Esophagus mucosa (tissue), 1 donor: ENCODE measurements around the gene PCYOX1L. TPM values are rescaled to one million over a fixed set of nuclear protein-coding genes. Genes with fewer than 3 reads are reported as not detected.
A peak's percentile ranks its signal among the peaks of the same experiment; 100 is the strongest.

ENCODE experiments used
- ATAC-seq: fragments of 200-7000 bp; cut with Tn5 transposase; one replicate; pipeline ENCODE4 v1.9.1; 2020
- total RNA-seq: library from RNA; stranded (reverse); gene quantifications from one replicate; pipeline ENCODE4 v1.2.4, GENCODE V29; 2023
- donor health status: DM: yes; HTN: yes; CAD: no.

PCYOX1L gene
- total RNA-seq = 6.5 TPM

- ATAC-seq = peak; percentile 99
These were observed at the start of gene PCYOX1L for GRCh38 chr5:149357370-149358293. PCYOX1L (plus strand) TSS chr5:149358046; CDS start chr5:149358069, 23 bp downstream.

GRCh38 chr5:149309354-149309753 is 48.5 kb upstream of the PCYOX1L start:
- ATAC-seq = no peak

- no peak for ATAC-seq
These were observed 47.4 kb upstream of the PCYOX1L start for GRCh38 chr5:149310488-149310887.

DNA sequence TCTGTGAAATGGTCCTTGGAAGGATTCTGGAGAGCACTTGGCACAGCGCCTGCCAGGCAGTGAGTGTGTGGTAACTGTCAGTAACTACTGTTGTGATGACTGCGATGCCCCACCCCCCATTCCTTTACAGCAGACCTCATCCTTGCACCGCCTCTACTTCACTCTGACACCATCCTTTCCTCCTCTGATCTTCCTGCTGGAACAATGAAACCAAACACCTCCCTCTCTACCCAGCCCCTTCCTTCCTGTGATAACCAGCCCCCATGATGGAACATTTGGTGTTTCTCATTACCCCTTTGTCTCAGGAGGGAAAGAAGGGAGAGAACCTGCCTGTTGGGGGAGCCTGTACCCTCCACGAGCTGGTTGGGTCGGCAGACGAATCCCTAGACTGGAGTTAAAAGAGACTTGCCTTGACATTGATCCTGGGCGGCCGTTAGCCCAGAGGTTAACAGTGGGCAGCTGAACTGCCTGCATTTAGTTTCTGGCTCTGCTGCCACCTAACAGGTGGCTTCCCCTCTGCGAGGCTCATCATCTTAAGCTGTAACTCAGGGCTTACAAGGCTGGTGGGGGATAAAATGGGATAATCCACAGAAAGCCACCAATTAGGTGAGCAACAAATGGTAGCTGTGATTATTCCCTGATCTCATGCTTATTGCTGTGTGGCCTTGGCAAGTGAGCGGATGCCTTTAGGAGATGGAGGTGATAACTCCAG is 46.7 kb upstream of the PCYOX1L start:
- peak; percentile 40 for ATAC-seq

DNA sequence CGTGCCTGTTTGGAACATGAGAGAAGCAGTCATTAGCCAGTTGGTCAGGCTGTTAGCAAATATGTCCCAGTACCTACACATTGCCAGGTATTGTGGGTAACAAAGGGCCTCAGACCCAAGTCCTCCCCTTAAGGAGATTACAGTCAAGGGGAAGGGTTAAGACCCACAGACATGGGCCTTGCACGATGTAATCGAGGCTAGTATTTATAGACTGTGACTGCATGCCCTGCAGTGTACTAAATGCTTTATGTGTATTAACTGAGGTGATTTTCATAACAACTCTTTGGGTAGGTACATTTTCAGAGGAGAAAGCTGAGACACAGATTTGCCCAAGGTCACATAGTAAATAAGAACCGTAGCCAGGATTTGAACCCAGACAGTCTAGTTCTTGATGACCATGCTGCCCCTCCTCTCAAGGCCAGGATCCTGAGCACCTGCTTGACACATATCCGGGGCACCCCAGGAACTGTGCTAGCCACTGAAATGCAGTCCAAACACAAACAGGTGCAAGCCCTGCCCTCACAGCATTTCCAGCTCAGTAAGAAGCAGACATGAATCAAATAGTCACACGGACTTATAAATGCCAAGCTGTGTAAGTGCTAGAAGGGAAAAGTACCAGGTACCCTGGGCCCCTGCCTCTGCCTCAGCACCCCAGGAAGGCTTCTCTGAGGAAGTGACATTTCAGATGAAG is 44.5 kb upstream of the PCYOX1L start:
- ATAC-seq = no peak

GRCh38 chr5:149314571-149315111 is 43.2 kb upstream of the PCYOX1L start:
- no peak for ATAC-seq

- no peak for ATAC-seq
These were observed 42.1 kb upstream of the PCYOX1L start for GRCh38 chr5:149315753-149316152.

- no peak for ATAC-seq
These were observed 40.4 kb upstream of the PCYOX1L start for GRCh38 chr5:149317281-149318048.

DNA sequence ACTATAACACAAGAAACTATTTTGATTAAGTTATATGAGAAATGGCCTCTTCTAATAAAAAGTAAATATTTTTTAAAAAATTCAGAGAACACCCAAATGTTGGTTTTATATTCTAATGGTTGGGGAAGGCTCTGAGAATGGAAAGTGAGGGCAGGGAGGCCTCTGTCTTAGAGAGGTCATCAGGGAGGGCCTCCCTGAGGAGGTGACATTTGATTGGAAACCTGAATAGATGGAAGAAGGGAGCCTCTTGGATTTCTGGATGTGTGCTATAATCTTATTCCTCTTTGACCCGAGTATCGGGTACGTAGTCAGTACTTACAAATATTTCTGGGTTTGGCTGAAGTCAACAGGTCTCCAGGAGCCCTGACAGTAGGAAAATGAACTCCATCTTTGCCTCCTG is 38.7 kb upstream of the PCYOX1L start:
- no peak for ATAC-seq

DNA sequence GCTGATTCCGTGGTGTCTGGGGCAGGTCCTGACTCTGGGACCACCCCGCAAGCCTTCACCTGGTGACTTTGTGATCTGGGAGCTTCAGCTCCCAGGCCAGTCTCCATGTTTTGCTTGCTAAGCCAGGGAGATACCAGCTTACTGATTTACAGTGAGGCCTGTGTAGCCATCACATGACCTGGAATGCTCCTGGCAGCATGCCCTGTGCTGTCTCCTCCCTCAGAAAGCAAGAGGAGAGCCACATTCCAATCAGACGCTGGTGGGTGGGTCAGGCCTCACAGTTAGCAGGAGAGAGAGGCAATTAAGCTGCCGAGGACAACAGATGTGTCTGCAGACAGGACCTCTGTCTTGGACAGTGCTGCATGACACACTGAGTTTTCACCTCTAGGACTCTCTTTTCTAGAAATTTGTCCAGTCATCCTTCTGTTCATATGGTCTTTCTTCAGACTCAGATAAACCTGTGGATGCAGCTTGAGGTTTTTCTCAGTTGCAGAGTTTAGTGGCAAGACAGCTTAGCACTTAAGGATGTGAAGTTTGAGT is 37.0 kb upstream of the PCYOX1L start:
- ATAC-seq = peak; percentile 68

- no peak for ATAC-seq
These were observed 35.3 kb upstream of the PCYOX1L start for GRCh38 chr5:149322518-149322917.

DNA sequence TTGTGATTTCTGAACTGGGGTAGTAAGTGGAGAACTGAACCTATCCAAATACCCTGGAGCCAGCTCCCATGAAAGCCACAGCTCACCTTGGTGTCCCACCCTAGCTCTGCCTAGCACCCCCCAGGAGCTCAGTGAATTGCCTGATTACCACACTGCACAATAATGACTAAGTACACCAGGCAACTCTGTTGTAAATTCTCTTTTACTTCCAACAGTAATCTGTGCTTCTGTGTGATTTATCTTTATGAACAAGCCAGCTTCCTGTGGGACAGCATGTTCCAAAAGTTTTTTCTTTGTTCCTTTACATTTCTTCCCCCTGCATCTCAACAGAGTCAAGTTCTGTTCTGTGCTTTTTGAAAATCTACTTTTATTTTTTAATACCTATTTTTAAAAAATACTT is 34.6 kb upstream of the PCYOX1L start:
- no peak for ATAC-seq

DNA sequence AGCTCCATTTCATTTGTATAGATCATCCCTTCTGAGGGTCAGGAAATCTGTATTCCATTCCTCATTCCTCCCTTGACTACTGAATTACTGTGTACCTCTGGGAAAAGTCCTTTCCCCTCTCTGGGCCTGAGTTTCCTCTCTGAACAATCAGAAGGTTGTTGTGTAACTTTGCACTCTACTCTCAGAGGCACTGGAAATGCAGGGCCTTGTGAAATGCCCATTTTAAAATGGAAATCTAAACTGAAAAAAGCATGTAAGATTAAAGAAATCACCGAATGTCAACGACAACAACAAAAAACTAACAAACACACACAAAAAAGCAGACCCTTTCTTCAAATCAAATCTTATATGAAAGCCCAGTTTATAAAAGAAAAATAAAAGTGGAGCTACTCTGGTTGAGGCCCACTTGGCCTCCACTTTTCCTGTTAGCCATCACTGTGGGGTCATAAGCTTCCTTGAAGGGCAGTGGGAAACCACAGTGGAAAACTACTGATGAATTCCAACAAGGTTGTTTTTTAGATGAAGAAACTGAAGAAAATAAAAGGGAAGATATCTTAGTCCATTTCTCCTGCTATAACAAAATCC is 34.1 kb upstream of the PCYOX1L start:
- no peak for ATAC-seq

DNA sequence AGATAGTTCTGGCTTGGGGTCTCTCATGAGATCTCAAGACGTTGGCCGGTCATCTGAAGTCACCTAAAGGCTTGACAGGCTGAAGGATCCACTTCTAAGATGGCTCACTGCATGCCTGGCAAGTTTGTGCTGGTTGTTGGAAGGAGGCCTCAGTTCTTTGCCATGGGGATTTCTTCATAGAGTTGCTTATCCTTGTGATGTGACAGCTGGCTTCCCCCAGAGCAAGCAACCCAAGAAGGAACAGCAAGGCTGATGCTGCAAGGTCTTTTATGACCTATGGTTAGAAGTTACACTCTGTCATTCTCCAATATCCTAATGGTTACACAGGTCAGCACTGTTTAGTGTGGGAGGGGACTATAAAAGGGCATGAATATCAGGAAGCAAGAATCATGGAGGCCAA is 33.2 kb upstream of the PCYOX1L start:
- no peak for ATAC-seq

DNA sequence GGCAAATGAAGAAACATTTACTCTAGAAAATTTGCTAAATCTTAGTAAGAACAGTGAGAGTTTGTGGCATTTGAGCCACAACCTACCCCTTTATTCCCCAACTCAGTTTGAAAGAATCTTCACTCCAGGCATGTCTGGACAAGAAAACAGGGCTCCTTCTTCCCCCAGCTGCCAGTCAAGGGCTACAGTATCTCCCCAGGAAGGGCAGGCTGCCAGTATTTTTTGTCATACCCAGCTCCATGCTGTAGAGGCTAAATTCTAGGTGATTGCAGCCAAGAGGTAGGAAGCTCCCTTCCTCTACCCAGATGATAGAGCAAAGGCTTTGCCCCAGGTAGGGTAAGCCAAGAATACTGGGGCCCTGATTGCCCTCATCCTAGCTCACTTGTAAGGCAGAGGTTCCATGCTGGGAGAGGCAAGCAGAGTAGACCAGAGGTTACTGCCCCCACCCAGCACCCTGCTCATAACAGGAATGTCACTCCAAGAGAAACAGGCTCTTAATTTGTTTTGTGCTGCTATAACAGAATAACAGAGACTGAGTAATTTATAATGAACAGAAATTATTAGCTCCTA is 32.6 kb upstream of the PCYOX1L start:
- peak; percentile 65 for ATAC-seq

- no peak for ATAC-seq
These were observed 32.0 kb upstream of the PCYOX1L start for GRCh38 chr5:149325894-149326293.

DNA sequence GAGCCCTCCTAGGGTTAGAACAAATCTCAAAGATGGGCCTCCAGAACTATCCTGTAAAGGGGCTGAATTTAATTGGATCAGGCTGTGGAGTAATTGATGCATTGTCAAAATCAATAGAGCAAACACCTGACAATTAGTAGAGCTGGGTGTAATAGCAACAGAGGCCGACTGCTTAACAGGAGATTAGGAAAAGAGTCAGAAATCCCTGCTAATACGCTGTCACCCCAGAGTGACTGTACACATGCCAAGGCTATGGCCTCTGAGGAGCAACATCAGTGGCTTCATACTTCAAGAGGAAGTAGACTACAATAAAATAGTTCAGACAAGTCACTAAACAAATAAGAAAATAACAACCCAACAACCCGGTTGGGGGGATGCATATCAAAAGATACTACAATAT is 31.2 kb upstream of the PCYOX1L start:
- peak; percentile 82 for ATAC-seq

- ATAC-seq = no peak
These were observed 29.7 kb upstream of the PCYOX1L start for GRCh38 chr5:149328177-149328576.

DNA sequence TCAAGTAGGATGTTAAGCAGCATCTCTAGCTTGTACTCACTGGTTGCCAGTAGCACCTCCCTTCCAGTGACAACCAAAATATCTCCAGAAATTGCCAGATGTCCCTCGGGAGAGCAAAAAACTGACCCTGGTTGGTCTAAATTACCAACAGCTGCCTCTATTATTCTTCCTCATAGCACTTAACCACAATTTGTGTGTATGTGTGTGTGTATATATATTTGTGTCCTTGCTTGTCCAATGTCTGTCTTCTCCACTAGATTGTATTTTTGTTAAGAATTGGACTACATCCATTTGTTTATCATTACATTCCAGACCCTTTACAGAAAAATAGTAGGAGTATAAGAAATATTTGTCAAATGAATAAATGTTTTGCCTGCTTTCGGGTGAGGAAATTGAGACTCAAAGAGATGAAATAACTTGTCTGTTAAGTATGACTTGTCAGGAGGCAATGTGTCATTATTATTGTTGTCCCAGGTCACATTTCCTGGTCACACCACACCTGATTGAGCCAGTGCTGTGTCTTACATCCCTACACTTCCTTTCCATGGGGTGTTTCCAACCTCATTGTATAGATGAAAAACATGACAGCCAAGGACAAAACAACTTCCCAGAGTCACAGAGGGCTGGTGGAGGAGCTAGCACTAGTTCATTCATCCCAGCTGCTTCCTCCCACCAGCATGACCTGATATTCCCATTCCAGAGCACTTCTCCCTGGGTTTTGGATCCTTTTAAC is 24.0 kb upstream of the PCYOX1L start:
- peak; percentile 92 for ATAC-seq

- ATAC-seq = no peak
These were observed 20.1 kb upstream of the PCYOX1L start for GRCh38 chr5:149337736-149338135.
